ENCODE results near the gene DGKG.

DNA sequence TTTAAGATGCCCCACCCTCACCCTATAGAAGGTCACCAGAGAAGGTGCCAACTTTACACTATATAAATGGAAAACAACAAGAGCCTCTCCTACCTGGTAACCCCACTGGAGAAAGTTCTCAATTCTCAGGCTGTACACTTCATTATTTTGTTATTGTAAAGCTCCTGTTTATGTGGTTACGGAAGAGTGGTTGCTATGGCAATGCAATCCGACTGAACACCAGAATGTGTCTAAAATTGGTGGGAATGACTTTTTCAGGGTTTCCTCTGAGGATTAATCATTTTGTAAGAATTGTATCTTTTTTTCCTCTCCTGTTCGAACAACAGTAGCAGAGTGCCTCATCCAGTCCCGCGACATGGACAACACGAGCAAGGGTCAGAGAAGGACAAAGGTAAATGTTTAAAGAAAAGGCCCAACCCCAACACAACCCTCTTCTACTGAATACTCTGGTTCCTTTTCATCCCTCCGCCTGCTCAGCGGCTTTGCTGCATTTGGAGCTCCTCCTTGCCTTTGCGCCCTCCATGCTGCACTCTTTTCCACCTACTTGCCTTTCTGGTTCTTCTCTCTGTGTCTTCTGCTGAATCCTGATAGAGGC is 45.3 kb downstream of the DGKG start:
- TF ChIP-seq POLR2A (IDR thresholded peaks at IDR 0.05) (no peak), EP300 (IDR thresholded peaks at IDR 0.05) (no peak)
